ENCODE data around the gene WDR35.

GRCh38 chr2:19893520-19894133 lies 96.3 kb downstream of the WDR35 start:
- no peak for TF ChIP-seq CTCF (IDR thresholded peaks at IDR 0.05)
- no peak for TF ChIP-seq POLR2A (IDR thresholded peaks at IDR 0.05)

Data from testis (tissue), 2 donors.